Left lung (tissue), 10 donors: ENCODE measurements around the gene CHCHD6. TPM values are rescaled to one million over a fixed set of nuclear protein-coding genes. Genes with fewer than 3 reads are reported as not detected.

Experiments used
- ATAC-seq: fragments of 200-7000 bp; cut with Tn5 transposase; one replicate; pipeline ENCODE4 v1.9.1; 2020; ENCODE audit warnings: moderate library complexity
- DNase-seq, 4 donors: peaks; one replicate each; pipeline ENCODE4 v3.0.0-alpha.2; 2013 to 2020
- H3K27ac ChIP-seq, 2 donors: fragments of 200-600 bp; sonication (generic) in 1 of 2; one replicate each; pipeline versions ENCODE4 v1.5.0 to v1.8.0; 2020 to 2021
- H3K27me3 ChIP-seq, 2 donors: fragments of 200-600 bp; sonication (generic) in 1 of 2; one replicate each; pipeline versions ENCODE4 v1.5.0 to v1.8.0; 2020 to 2021
- H3K36me3 ChIP-seq, 2 donors: fragments of 200-600 bp; sonication (generic) in 1 of 2; one replicate each; pipeline versions ENCODE4 v1.5.0 to v1.8.0; 2020 to 2021
- H3K4me1 ChIP-seq, 2 donors: fragments of 200-600 bp; one replicate each; pipeline ENCODE4 v1.8.0; 2021
- H3K4me3 ChIP-seq, 2 donors: fragments of 200-600 bp; sonication (generic) in 1 of 2; one replicate each; pipeline versions ENCODE4 v1.5.0 to v1.8.0; 2020 to 2021; ENCODE audit warnings: mild to moderate bottlenecking in 1 of 2
- H3K9me3 ChIP-seq, 2 donors: fragments of 200-600 bp; sonication (generic) in 1 of 2; one replicate each; pipeline versions ENCODE4 v1.5.0 to v1.8.0; 2020 to 2021
- intact Hi-C, 2 donors: fragments of 100-400 bp; cut with DNase I; formaldehyde crosslinking; loops; one replicate each; pipeline versions ENCODE4 v1.11.2 to v1.14.2; 2022
- polyA plus RNA-seq, 6 donors: library from polyadenylated mRNA; unstranded; fragments of 120-200 nt; gene quantifications; one replicate each; pipeline ENCODE4 v1.2.1, GENCODE V29; 2013; ENCODE audit not compliant: insufficient read length in 6 of 6
- total RNA-seq, 2 donors: library from RNA; stranded (reverse); fragmentation: NEBNext Ultra II Directional; extraction: Animal tissue kit (Norgen Biotek cat#: 25700); gene quantifications; one replicate each; pipeline ENCODE4 v1.2.1, GENCODE V29; 2021
- TF ChIP-seq, protein P1 (sequence below), 2 donors: fragments of 200-600 bp; sonication (generic) in 1 of 2; IDR thresholded peaks; one replicate each; pipeline versions ENCODE4 v1.5.0 to v1.8.0; 2021; ENCODE audit warnings: antibody characterized with exemption in 2 of 2
- donor health status: DM: no; HTN: yes; CAD: no.
- donor health status: DM: no; HTN: no; CAD: no.

Gene CHCHD6
- total and polyA plus RNA-seq, 8 donors, result 11.8 to 21.1 (median 18.4) TPM

DNA sequence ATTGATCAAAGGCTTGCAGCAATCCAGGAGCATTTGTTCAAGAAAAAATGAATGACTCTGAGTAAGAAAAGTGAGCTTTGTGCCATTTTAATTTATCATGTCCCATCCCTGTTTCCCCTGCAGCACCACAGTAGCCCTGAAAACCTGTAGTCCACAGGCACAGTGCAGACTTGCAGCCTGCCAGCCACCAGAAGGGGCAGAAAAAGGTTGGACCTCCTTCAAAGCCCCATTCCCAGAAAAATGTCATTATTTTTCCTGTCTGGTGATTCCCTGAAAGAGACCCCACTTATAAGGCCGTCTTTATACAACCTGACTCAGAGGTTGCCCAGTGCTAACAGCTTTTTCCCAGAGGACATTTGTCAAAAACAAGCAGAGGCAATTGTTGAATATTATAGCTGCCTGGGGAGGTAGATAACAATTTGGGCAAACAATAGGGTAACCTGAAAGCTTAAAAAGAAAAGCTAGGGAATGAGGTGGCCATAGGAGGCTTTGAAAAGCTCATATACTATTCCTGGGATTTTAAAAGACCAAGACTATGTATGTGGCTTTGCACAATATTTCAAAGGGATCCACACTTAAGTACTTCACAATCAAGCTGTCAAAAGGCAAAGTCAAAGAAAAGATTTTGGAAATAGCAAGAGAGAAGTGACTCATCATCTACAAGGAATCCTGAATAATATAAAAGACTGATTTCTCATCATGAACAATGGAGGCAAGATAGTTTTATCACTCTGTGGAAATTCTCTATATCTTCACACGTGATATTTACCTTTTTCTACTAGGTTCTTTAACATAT, 142.1 kb downstream of the CHCHD6 start:
- intact Hi-C loops, result no loop called here
- no peak overlapping the region for H3K27ac ChIP-seq
- TF ChIP-seq, protein P1, sequence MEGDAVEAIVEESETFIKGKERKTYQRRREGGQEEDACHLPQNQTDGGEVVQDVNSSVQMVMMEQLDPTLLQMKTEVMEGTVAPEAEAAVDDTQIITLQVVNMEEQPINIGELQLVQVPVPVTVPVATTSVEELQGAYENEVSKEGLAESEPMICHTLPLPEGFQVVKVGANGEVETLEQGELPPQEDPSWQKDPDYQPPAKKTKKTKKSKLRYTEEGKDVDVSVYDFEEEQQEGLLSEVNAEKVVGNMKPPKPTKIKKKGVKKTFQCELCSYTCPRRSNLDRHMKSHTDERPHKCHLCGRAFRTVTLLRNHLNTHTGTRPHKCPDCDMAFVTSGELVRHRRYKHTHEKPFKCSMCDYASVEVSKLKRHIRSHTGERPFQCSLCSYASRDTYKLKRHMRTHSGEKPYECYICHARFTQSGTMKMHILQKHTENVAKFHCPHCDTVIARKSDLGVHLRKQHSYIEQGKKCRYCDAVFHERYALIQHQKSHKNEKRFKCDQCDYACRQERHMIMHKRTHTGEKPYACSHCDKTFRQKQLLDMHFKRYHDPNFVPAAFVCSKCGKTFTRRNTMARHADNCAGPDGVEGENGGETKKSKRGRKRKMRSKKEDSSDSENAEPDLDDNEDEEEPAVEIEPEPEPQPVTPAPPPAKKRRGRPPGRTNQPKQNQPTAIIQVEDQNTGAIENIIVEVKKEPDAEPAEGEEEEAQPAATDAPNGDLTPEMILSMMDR (IDR thresholded peaks at IDR 0.05), result no peak
- no peaks in the 10 kb centered on the region for H3K27me3 ChIP-seq
- H3K4me3 ChIP-seq, result no peak overlapping the region
- ATAC-seq (no peak), DNase-seq (no peak)
- H3K4me1 ChIP-seq, result no peaks in the 10 kb centered on the region
- H3K36me3 ChIP-seq, result no peaks in the 10 kb centered on the region
- H3K9me3 ChIP-seq, result no peaks in the 10 kb centered on the region

DNA sequence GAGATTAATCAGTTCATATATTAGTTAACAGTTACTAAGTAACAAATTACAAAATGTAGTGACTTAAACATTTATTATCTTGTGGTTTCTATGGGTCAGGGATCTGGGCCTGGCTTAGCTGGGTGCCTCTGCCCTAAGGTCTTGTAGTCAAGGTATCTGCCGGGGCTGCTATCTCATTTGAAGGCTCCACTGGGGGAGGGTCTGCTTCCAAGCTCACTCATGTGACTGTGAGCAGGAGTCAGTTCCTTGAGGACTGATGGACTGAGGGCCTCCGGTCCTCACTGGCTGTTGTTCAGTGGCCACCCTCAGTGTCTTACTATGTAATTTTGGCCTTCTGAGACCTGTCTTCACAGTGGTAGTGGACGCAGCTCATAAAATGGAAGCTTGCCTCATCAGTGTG, 143.0 kb downstream of the CHCHD6 start:
- no peaks in the 10 kb centered on the region for H3K4me1 ChIP-seq
- no peak overlapping the region for H3K27ac ChIP-seq
- H3K4me3 ChIP-seq, result no peak overlapping the region
- DNase-seq (no peak), ATAC-seq (no peak)
- no peaks in the 10 kb centered on the region for H3K27me3 ChIP-seq
- H3K36me3 ChIP-seq, result no peaks in the 10 kb centered on the region
- intact Hi-C loops, result no loop called here
- no peaks in the 10 kb centered on the region for H3K9me3 ChIP-seq
- TF ChIP-seq, protein P1 (IDR thresholded peaks at IDR 0.05), result no peak

DNA sequence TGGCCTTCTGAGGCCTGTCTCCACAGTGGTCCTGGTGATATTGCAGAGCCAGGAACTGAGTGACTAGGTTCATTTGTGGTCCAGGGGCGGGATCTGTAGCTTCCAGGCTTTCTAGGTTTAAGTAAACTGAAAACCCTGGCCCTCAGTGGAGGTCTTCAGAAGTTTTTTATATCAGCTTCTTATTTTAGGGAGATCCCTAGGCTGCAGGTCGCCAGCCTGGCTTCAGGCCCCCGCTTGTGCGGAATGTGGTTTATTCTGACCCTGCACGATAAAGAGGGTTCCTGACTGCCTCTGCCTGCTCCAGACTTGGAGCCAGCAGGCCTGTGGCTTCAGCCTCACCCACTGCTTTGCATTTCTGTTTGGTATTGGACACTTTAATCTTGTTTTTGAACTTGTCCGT, 145.0 kb downstream of the CHCHD6 start:
- Histone ChIP-seq H3K9me3 (no peaks in the 10 kb centered on the region), H3K36me3 (no peaks in the 10 kb centered on the region), H3K27me3 (no peaks in the 10 kb centered on the region), H3K4me1 (no peaks in the 10 kb centered on the region), H3K4me3 (no peak overlapping the region), H3K27ac (no peak overlapping the region)
- no peak for DNase-seq
- intact Hi-C loops, result no loop called here
- TF ChIP-seq, protein P1 (IDR thresholded peaks at IDR 0.05), result no peak
- ATAC-seq, result no peak

DNA sequence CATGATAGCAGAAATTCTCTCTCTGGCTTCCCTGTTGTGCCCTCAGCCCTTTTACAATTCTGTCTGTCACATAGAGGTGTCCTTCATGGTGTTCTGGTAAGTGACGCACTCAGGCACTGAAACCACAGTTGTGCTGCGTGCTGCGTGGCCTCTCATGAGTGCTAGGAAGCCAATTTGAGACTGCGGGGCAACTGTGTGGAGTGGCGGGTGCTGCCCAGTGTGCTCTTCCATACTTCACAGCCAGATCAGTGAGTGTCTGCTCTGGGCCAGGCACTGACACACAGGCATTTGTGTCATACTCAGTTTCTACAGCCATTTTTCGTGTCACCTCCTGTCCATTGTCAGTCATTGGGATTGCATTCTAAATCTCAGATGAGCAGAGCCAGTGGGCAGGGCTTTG, 145.7 kb downstream of the CHCHD6 start:
- no peaks in the 10 kb centered on the region for H3K27me3 ChIP-seq
- intact Hi-C loops, result no loop called here
- no peak for DNase-seq
- H3K9me3 ChIP-seq, result no peaks in the 10 kb centered on the region
- H3K27ac ChIP-seq, result no peak overlapping the region
- TF ChIP-seq, protein P1 (IDR thresholded peaks at IDR 0.05), result no peak
- no peaks in the 10 kb centered on the region for H3K4me1 ChIP-seq
- H3K4me3 ChIP-seq, result no peak overlapping the region
- H3K36me3 ChIP-seq, result no peaks in the 10 kb centered on the region
- ATAC-seq, result no peak

GRCh38 chr3:126850370-126851085, 146.5 kb downstream of the CHCHD6 start:
- TF ChIP-seq, protein P1 (IDR thresholded peaks at IDR 0.05), result no peak
- intact Hi-C loops, result no loop called here
- H3K27me3 ChIP-seq, result no peaks in the 10 kb centered on the region
- H3K4me3 ChIP-seq, result no peak overlapping the region
- ATAC-seq, result peak; percentile 91
- H3K4me1 ChIP-seq, result no peaks in the 10 kb centered on the region
- peak in 2 of 4 donors; percentile 19 to 37 for DNase-seq
- H3K27ac ChIP-seq, result no peak overlapping the region
- no peaks in the 10 kb centered on the region for H3K36me3 ChIP-seq
- no peaks in the 10 kb centered on the region for H3K9me3 ChIP-seq
